GM18519 (cell line): ENCODE data around the gene SFXN3.
"Not testable (repeated sequence)": the region's sequence is repeated elsewhere in the genome, so short reads cannot be mapped to it uniquely, and the experiment has no call there.

ENCODE experiments used
- ATAC-seq: cut with Tn5 transposase; IDR thresholded peaks from one replicate; pipeline ENCODE4 v1.9.1; 2021; ENCODE audit warnings: mild to moderate bottlenecking, moderate library complexity; ENCODE audit not compliant: unreplicated experiment, low FRiP score

The SFXN3 gene

GRCh38 chr10:101032637-101033224 is 1.7 kb downstream of the SFXN3 start:
- ATAC-seq, result no peak

GRCh38 chr10:101033276-101033675 is 2.2 kb downstream of the SFXN3 start:
- ATAC-seq, result no peak

GRCh38 chr10:101034404-101034803 is 3.4 kb downstream of the SFXN3 start:
- ATAC-seq, result not testable (repeated sequence)

- ATAC-seq, result no peak
Measured at GRCh38 chr10:101035314-101035713, 4.3 kb downstream of the SFXN3 start.

- ATAC-seq, result no peak
Measured at GRCh38 chr10:101035916-101036702, 5.1 kb downstream of the SFXN3 start.

- ATAC-seq, result no peak
Measured at GRCh38 chr10:101036726-101037125, 5.7 kb downstream of the SFXN3 start.

- no peak for ATAC-seq
Measured at GRCh38 chr10:101038484-101038883, 7.5 kb downstream of the SFXN3 start.

GRCh38 chr10:101040061-101040460 is 9.0 kb downstream of the SFXN3 start:
- ATAC-seq, result no peak

- no peak for ATAC-seq
Measured at GRCh38 chr10:101040851-101041250, 9.8 kb downstream of the SFXN3 start.

- ATAC-seq, result no peak
Measured at GRCh38 chr10:101041252-101041761, 10.3 kb downstream of the SFXN3 start.

GRCh38 chr10:101042118-101042517 is 11.1 kb downstream of the SFXN3 start:
- ATAC-seq, result no peak

GRCh38 chr10:101042667-101043362 is 11.8 kb downstream of the SFXN3 start:
- ATAC-seq, result peak; percentile 82

GRCh38 chr10:101043363-101043707 is 12.3 kb downstream of the SFXN3 start:
- ATAC-seq, result no peak

- no peak for ATAC-seq
Measured at GRCh38 chr10:101044117-101044516, 13.1 kb downstream of the SFXN3 start.

GRCh38 chr10:101046332-101047238 is 15.6 kb downstream of the SFXN3 start:
- ATAC-seq, result no peak

GRCh38 chr10:101047268-101047667 is 16.2 kb downstream of the SFXN3 start:
- ATAC-seq, result no peak

- ATAC-seq, result no peak
Measured at GRCh38 chr10:101047961-101048892, 17.2 kb downstream of the SFXN3 start.

- no peak for ATAC-seq
Measured at GRCh38 chr10:101050208-101051069, 19.4 kb downstream of the SFXN3 start.
